ENCODE measurements around the gene PLK2. TPM values are rescaled to one million over a fixed set of nuclear protein-coding genes. Genes with fewer than 3 reads are reported as not detected.

Gene PLK2
- polyA plus RNA-seq, 3 donors = 3.4 to 17.0 (median 4.5) TPM

DNA sequence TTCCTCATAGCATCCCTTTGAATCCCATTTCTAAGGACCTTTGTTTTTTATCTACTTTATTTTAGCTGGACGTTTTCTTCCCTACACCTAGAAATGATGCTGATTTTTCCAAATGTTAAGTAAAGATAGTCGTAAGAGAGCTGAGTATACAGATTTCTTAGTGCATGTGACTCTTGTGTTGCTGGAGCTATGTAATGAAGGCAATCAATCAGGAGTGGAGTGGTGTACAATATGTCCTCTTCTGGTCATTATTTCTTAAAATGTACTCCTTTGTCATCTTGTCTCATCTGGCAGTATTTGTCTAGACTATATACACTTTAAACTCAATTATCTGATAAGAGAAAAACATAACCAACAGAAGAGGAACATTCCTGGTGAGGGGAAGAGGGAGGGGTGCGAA, 44.9 kb upstream of the PLK2 start:
- H3K36me3 Mint-ChIP-seq = peaks cover 8 to 13% of the 10 kb centered on the region in 2 donors
- no peak overlapping the region for H3K9ac ChIP-seq (ENCODE audit: insufficient read depth, low read length, poor library complexity, severe bottlenecking)
- H3K36me3 ChIP-seq (replicated peaks in 1 of 2; ENCODE audit: control insufficient read depth in 1 of 2, insufficient read depth in 2 of 2, low read length in 2 of 2) = no peaks in the 10 kb centered on the region
- no CpG with 5 or more reads among the region's 3 CpGs for WGBS (ENCODE audit: insufficient coverage)
- no peaks in the 10 kb centered on the region for H3K27me3 Mint-ChIP-seq (ENCODE audit: low read depth in 3 of 3)
- H3K4me3 ChIP-seq (replicated peaks in 1 of 3; ENCODE audit: low read depth in 2 of 3, low read length in 3 of 3) = peak overlapping the region in 1 of 3 experiments; percentile 46
- intact Hi-C loops (cut with micrococcal nuclease) = loop anchor here in 1 of 2 donors (5.0 kb wide), 1 partner anchor 38 kb away; no protein-coding TSS in a partner anchor
- peaks cover 72% of the 10 kb centered on the region for H3K4me1 Mint-ChIP-seq
- no peak overlapping the region for H2AFZ ChIP-seq (ENCODE audit: insufficient read depth, low read depth, low read length, poor library complexity, severe bottlenecking)
- H3K4me3 Mint-ChIP-seq = no peak overlapping the region
- peak overlapping the region in 1 of 2 donors; percentile 65 for H3K27ac ChIP-seq (ENCODE audit: low read depth in 1 of 2, low read length in 2 of 2)
- peaks cover 0 to 3% (median 0%) of the 10 kb centered on the region in 7 donors for H3K9me3 Mint-ChIP-seq
- H4K20me1 ChIP-seq (ENCODE audit: insufficient read depth, low read length) = no peaks in the 10 kb centered on the region
- H3K27ac Mint-ChIP-seq = peak overlapping the region; percentile 44 to 91 (median 81)
- no peak for DNase-seq
- peak overlapping the region; percentile 55 for H3K4me2 ChIP-seq (replicated peaks; ENCODE audit: extremely low read depth, low read length, poor library complexity, severe bottlenecking)
- TF ChIP-seq, protein P1, sequence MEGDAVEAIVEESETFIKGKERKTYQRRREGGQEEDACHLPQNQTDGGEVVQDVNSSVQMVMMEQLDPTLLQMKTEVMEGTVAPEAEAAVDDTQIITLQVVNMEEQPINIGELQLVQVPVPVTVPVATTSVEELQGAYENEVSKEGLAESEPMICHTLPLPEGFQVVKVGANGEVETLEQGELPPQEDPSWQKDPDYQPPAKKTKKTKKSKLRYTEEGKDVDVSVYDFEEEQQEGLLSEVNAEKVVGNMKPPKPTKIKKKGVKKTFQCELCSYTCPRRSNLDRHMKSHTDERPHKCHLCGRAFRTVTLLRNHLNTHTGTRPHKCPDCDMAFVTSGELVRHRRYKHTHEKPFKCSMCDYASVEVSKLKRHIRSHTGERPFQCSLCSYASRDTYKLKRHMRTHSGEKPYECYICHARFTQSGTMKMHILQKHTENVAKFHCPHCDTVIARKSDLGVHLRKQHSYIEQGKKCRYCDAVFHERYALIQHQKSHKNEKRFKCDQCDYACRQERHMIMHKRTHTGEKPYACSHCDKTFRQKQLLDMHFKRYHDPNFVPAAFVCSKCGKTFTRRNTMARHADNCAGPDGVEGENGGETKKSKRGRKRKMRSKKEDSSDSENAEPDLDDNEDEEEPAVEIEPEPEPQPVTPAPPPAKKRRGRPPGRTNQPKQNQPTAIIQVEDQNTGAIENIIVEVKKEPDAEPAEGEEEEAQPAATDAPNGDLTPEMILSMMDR (IDR thresholded peaks at IDR 0.05) = no peak
- H3K27me3 ChIP-seq (ENCODE audit: control insufficient read depth in 2 of 2, insufficient read depth in 2 of 2, low read length in 2 of 2) = no peaks in the 10 kb centered on the region
- H3K9me3 ChIP-seq (replicated peaks in 1 of 2; ENCODE audit: control insufficient read depth in 1 of 2, insufficient read depth in 1 of 2, low read length in 2 of 2) = no peaks in the 10 kb centered on the region
- peaks cover 70 to 80% of the 10 kb centered on the region in 2 donors for H3K4me1 ChIP-seq (ENCODE audit: control insufficient read depth in 1 of 2, insufficient read depth in 2 of 2, low read length in 2 of 2)
- peaks cover 16% of the 10 kb centered on the region for H3K79me2 ChIP-seq (ENCODE audit: insufficient read depth, low read length)

GRCh38 chr5:58503390-58504046, 43.6 kb upstream of the PLK2 start:
- no peak overlapping the region for H2AFZ ChIP-seq (ENCODE audit: insufficient read depth, low read depth, low read length, poor library complexity, severe bottlenecking)
- Mint-ChIP-seq H3K27me3 (ENCODE audit: low read depth in 3 of 3) (no peaks in the 10 kb centered on the region), H3K9me3 (peaks cover 0 to 1% (median 0%) of the 10 kb centered on the region in 7 donors), H3K27ac (peak overlapping the region in 3 of 7 donors; percentile 15 to 57 (median 40)), H3K4me3 (no peak overlapping the region), H3K4me1 (peaks cover 84% of the 10 kb centered on the region), H3K36me3 (peaks cover 3 to 4% of the 10 kb centered on the region in 2 donors)
- H3K36me3 ChIP-seq (replicated peaks in 1 of 2; ENCODE audit: control insufficient read depth in 1 of 2, insufficient read depth in 2 of 2, low read length in 2 of 2) = no peaks in the 10 kb centered on the region
- no peaks in the 10 kb centered on the region for H3K27me3 ChIP-seq (ENCODE audit: control insufficient read depth in 2 of 2, insufficient read depth in 2 of 2, low read length in 2 of 2)
- no peak overlapping the region for H3K4me2 ChIP-seq (replicated peaks; ENCODE audit: extremely low read depth, low read length, poor library complexity, severe bottlenecking)
- no peak overlapping the region for H3K27ac ChIP-seq (ENCODE audit: low read depth in 1 of 2, low read length in 2 of 2)
- H3K79me2 ChIP-seq (ENCODE audit: insufficient read depth, low read length) = peaks cover 16% of the 10 kb centered on the region
- H3K9me3 ChIP-seq (replicated peaks in 1 of 2; ENCODE audit: control insufficient read depth in 1 of 2, insufficient read depth in 1 of 2, low read length in 2 of 2) = no peaks in the 10 kb centered on the region
- H3K9ac ChIP-seq (ENCODE audit: insufficient read depth, low read length, poor library complexity, severe bottlenecking) = no peak overlapping the region
- TF ChIP-seq, protein P1 (IDR thresholded peaks at IDR 0.05) = no peak
- H3K4me3 ChIP-seq (replicated peaks in 1 of 3; ENCODE audit: low read depth in 2 of 3, low read length in 3 of 3) = no peak overlapping the region
- WGBS (ENCODE audit: insufficient coverage) = 100% methylated on average over 1 of the region's 3 CpGs
- DNase-seq = no peak
- intact Hi-C loops (cut with micrococcal nuclease) = no loop called here
- H3K4me1 ChIP-seq (ENCODE audit: control insufficient read depth in 1 of 2, insufficient read depth in 2 of 2, low read length in 2 of 2) = peaks cover 83 to 92% of the 10 kb centered on the region in 2 donors
- no peaks in the 10 kb centered on the region for H4K20me1 ChIP-seq (ENCODE audit: insufficient read depth, low read length)

Measured in CD14-positive monocyte (primary cell).